GM18499 (cell line): Measurements from ENCODE around the gene FIGN.

Source experiments
- ATAC-seq: cut with Tn5 transposase; IDR thresholded peaks from one replicate; pipeline ENCODE4 v1.9.1; 2021; ENCODE audit warnings: moderate number of reproducible peaks; ENCODE audit not compliant: insufficient read depth, unreplicated experiment

FIGN gene

GRCh38 chr2:163713534-163714311 is 22.1 kb downstream of the FIGN start:
- no peak for ATAC-seq

GRCh38 chr2:163711699-163712098 is 24.1 kb downstream of the FIGN start:
- no peak for ATAC-seq

GRCh38 chr2:163711258-163711657 is 24.6 kb downstream of the FIGN start:
- no peak for ATAC-seq

GRCh38 chr2:163709270-163709669 is 26.5 kb downstream of the FIGN start:
- no peak for ATAC-seq

- no peak for ATAC-seq
Observed at GRCh38 chr2:163708265-163708664, 27.5 kb downstream of the FIGN start.

GRCh38 chr2:163703386-163703785 is 32.4 kb downstream of the FIGN start:
- ATAC-seq: peak; percentile 54

- ATAC-seq: no peak
Observed at GRCh38 chr2:163701399-163702195, 34.2 kb downstream of the FIGN start.

- ATAC-seq: no peak
Observed at GRCh38 chr2:163698857-163699256, 37.0 kb downstream of the FIGN start.

GRCh38 chr2:163697846-163698637 is 37.8 kb downstream of the FIGN start:
- no peak for ATAC-seq

GRCh38 chr2:163697429-163697828 is 38.4 kb downstream of the FIGN start:
- no peak for ATAC-seq

GRCh38 chr2:163693484-163693883 is 42.3 kb downstream of the FIGN start:
- ATAC-seq: no peak

- no peak for ATAC-seq
Observed at GRCh38 chr2:163692611-163693482, 43.0 kb downstream of the FIGN start.

GRCh38 chr2:163692081-163692480 is 43.7 kb downstream of the FIGN start:
- no peak for ATAC-seq

GRCh38 chr2:163690896-163691295 is 44.9 kb downstream of the FIGN start:
- ATAC-seq: no peak

GRCh38 chr2:163687217-163687616 is 48.6 kb downstream of the FIGN start:
- ATAC-seq: no peak

GRCh38 chr2:163686289-163686688 is 49.5 kb downstream of the FIGN start:
- ATAC-seq: no peak

- ATAC-seq: no peak
Observed at GRCh38 chr2:163682695-163683094, 53.1 kb downstream of the FIGN start.

- ATAC-seq: no peak
Observed at GRCh38 chr2:163681745-163682144, 54.1 kb downstream of the FIGN start.

- no peak for ATAC-seq
Observed at GRCh38 chr2:163675388-163675787, 60.4 kb downstream of the FIGN start.

GRCh38 chr2:163673522-163673921 is 62.3 kb downstream of the FIGN start:
- no peak for ATAC-seq
